GM18909 (cell line): ENCODE measurements around the gene SPAM1.
"Not testable (repeated sequence)": the region's sequence is repeated elsewhere in the genome, so short reads cannot be mapped to it uniquely, and the experiment has no call there.

ENCODE experiments used
- ATAC-seq: cut with Tn5 transposase; IDR thresholded peaks from one replicate; pipeline ENCODE4 v1.9.1; 2021; ENCODE audit warnings: mild to moderate bottlenecking; ENCODE audit not compliant: unreplicated experiment, poor library complexity

The SPAM1 gene

GRCh38 chr7:123924941-123925340 is at the start of gene SPAM1:
SPAM1 (plus strand) TSS chr7:123925241; CDS start chr7:123953571, 28,330 bp downstream.
- no peak for ATAC-seq

- no peak for ATAC-seq
Observed at GRCh38 chr7:123876557-123877256, 48.3 kb upstream of the SPAM1 start.

DNA sequence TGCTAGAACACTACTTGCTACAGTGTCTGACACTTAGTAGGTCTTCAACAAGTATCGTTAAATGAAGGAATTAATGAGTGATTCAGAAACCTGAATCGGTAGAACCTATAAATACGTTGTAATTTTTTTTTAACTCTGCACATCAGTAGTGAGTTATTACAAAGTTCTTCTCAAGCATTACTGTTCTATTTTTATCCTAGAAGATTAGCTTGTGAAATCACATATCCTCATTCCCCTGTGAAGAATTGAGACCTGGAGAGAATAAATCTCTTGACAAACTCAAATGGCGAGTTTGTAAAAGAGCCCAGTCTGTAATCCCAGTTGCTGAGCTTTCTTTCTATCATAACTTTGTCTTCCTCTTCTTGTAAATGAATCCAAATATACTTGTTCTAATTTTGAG is 45.4 kb upstream of the SPAM1 start:
- ATAC-seq, result no peak

- no peak for ATAC-seq
Observed at GRCh38 chr7:123881300-123881699, 43.7 kb upstream of the SPAM1 start.

- no peak for ATAC-seq
Observed at GRCh38 chr7:123883154-123883553, 41.9 kb upstream of the SPAM1 start.

DNA sequence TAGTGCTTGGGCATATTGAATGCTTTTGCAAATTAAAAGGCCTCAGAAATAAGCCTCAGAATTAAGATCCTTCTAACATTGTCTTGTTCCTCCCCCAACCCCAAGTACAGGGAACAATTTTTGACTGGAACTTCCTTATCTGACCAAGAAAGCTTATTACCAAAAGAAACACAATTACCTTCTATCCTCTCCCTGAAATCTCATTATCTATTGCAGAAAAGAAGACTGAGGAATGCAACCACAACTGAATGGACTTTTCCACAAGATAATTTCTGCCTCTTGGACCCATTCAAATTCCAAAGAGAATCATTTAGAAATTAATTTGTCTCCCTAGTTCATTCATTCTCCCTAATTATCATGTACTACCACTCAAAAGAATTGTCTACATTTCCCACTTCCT is 36.8 kb upstream of the SPAM1 start:
- ATAC-seq, result no peak

GRCh38 chr7:123894753-123895152 is 30.3 kb upstream of the SPAM1 start:
- ATAC-seq, result not testable (repeated sequence)

- no peak for ATAC-seq
Observed at GRCh38 chr7:123901101-123901500, 23.9 kb upstream of the SPAM1 start.

DNA sequence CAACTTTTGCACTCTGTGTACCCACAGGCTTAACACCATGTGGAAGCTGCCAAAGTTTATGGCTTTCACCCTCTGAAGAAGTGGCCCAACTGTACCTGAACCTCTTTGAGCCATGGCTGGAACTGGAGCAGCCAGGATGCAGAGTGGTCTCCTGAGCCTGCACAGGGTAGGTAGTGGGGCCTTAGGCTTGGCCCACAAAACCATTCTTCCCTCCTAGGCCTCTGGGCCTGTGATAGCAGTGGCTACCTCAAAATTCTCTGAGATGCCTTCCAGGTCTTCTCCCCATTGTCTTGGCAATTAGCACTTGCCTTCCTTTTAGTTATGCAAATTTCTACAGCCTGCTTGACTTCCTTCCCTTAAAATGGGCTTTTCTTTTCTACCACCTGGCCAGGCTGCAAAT is 19.3 kb upstream of the SPAM1 start:
- ATAC-seq, result no peak

DNA sequence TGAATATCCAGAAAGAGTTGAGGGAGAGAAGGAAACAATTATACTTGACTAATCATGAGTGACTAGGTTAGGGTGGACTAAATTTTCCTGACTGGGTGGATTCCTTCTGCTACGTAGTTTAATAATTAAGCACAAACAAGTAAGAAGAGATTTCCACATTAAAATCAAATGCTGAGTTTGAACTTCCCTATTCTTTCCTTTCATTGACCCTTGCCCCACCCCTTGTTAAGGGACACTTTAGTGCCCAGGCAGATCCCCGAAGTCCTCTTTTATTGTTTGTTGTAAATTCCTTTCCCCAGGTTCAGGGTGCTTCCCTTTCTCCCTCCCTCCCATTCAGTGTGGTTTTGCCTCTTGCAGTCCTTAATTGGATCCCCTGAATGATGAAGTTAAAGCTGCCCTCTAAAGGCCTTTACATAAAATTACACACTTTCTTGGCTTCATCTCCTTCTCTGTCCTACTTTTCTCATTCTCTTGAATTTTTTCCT is 8.8 kb upstream of the SPAM1 start:
- ATAC-seq, result no peak

DNA sequence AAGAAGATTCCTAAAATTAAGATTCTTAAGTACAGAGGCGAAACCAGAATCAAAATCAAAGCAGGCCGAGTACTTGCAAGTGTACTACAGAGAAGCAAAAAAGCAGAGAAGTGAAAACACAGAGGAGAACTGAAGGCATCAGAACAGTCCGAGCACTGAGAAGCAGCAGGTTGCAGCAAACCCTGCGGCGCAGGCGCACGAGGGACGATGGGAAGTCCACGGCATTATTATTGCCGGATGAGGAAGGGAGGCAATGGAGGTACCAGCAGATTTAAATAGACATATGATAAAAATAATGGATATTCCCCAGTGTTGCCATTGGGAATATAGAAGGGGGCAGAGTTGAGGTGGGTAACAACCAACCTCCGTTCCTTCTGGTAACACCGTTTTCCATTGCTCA is 7.2 kb upstream of the SPAM1 start:
- no peak for ATAC-seq

GRCh38 chr7:123918309-123918708 is 6.7 kb upstream of the SPAM1 start:
- ATAC-seq, result no peak

DNA sequence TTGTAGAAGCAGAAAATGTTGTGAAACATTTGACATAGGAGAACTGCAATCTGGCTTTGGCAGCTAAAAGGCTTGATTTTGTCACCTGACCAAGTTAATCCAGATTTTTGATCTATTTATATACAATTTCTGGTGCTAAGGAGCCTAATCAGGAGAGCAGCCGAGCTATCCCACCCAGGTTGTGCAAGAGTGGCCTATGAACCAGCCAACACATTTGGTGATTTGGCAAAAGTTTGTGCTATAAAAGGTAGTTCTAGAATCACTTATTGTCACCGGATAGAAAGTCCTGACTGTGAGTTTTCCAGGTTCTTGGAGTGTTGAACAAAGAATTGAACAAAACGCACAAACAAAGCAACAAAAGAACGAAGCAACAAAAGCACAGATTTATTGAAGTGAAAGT is 1.4 kb upstream of the SPAM1 start:
- ATAC-seq, result no peak

DNA sequence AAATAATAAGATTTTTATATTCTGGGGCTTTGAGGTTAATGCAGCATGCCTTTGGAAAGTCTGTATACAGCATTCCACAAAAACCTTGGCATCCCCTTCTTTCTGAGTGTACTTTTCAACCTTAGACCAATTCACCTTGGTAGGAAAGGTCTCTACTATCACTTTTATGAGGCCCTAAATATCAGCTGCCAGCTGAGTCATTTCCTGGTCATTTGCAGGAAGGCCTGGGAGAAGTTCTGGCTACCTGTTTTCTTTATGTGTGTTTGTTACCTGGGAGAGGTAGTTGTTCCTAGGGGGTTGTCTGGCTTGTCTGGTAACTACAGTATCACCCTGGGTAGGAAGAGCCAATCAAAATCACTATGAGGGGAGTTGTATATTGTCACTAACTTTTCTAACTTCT is 4.1 kb downstream of the SPAM1 start:
- ATAC-seq, result no peak

DNA sequence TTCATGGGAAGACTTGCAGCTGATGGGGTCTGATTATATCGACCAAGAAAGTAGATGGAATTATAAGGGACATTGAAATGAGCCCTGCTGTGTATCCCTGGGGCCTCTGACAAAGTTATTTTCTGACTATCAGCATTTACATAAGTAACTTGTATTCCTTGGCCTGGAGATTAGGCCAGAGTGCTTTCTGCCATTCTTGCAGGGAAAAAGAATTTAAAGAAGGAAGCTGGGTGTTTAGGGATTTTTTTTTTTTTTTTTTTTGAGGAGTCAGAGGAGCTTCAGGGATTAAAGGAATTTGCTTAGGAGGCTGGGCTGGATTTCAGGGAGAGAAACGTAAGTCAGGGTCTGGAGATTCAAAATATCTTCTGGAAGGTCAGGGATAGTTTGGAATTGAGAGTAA is 4.6 kb downstream of the SPAM1 start:
- no peak for ATAC-seq

GRCh38 chr7:123935436-123936381 is 10.7 kb downstream of the SPAM1 start:
- no peak for ATAC-seq

- no peak for ATAC-seq
Observed at GRCh38 chr7:123936388-123936787, 11.3 kb downstream of the SPAM1 start.

DNA sequence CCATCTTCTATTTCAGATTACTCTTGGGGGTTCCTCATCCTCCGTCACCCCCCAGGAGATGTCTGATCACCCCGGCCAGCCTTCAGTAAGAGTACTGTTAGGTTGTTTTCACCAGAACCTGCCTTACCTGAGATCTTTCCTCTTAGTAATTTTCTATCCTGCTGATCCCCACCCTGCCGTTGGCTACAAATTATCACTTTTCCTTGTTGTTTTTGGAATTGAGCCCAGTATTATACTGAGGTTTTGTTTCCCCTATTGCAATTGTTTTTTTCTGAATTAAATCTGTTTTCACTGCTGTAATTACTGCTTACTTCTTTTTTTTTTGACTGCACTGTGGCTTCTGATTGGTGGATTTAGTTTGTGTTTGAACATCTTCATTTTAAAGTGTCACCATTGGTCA is 14.7 kb downstream of the SPAM1 start:
- no peak for ATAC-seq

GRCh38 chr7:123941391-123942180 is 16.5 kb downstream of the SPAM1 start:
- no peak for ATAC-seq

DNA sequence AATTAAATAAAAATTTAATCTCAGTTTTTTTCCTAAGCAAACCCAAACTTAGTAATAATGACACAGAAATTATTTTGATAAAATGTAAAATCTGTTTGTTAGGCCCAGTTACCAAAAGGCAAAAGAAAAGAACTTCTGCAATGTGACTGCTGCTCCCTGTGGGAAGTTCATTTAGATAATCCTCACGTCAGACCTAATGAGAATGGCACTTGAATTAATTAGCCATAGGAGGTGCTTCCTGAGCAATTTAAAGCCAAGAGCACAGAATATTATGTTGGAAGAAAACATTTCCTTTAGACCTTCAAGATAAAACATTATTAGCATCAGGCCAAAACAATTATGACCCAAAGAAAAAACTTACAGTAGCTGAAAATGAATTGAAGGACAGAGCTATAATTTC is 19.4 kb downstream of the SPAM1 start:
- ATAC-seq, result no peak

DNA sequence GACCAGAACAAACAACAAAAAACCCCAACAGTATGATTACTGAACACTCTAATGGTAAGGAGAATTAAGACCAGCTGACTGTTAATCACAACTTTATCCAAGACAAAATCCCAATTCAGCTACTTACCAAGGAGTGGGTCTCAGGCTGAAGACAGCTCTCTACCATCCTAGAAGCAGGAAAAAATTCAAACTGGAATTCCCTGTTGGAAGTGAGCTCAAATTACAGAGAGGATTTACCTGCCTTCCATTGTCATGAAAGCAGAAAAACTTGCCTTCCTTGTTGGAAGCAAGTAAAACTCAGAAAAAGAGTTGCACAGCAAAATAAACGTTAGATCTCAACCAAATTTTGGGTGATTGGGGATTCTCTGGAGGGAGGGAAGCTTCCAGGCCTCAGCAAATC is 20.9 kb downstream of the SPAM1 start:
- ATAC-seq, result no peak
